Epithelial cell of esophagus (primary cell): ENCODE results near the gene THUMPD2.
"Not testable (repeated sequence)": the region's sequence is repeated elsewhere in the genome, so short reads cannot be mapped to it uniquely, and the experiment has no call there.

ENCODE experiments used
- DNase-seq: peaks from one replicate; pipeline ENCODE4 v3.0.0; 2010; ENCODE audit warnings: low read depth
- H3K4me3 ChIP-seq: 2 replicates; pipeline ENCODE4 v1.5.1; 2011; ENCODE audit warnings: mild to moderate bottlenecking, low read length, control low read depth
- CTCF ChIP-seq: IDR thresholded peaks from 2 replicates; pipeline ENCODE4 v1.5.1; 2011; ENCODE audit warnings: low read depth, mild to moderate bottlenecking, low read length, control low read depth, inconsistent platforms; ENCODE audit not compliant: insufficient read depth; ENCODE audit errors: missing control alignments

THUMPD2 gene

GRCh38 chr2:39796134-39796533 is 17.1 kb upstream of the THUMPD2 start:
- no peak for DNase-seq

GRCh38 chr2:39790216-39790818 is 11.3 kb upstream of the THUMPD2 start:
- not testable (repeated sequence) for H3K4me3 ChIP-seq, DNase-seq

More at GRCh38 chr2:39796134-39796533, 17.1 kb upstream of the THUMPD2 start:
- no peak overlapping the region for H3K4me3 ChIP-seq
- TF ChIP-seq CTCF, result no peak

GRCh38 chr2:39787950-39788349 is 8.9 kb upstream of the THUMPD2 start:
- H3K4me3 ChIP-seq, result no peak overlapping the region
- DNase-seq, result peak; percentile 71
- TF ChIP-seq CTCF, result no peak

GRCh38 chr2:39786761-39787522 is 7.9 kb upstream of the THUMPD2 start:
- no peak for DNase-seq
- H3K4me3 ChIP-seq, result no peak overlapping the region
- no peak for TF ChIP-seq CTCF

- TF ChIP-seq CTCF, result no peak
- DNase-seq, result no peak
- H3K4me3 ChIP-seq, result no peak overlapping the region
Measured at GRCh38 chr2:39782591-39782990, 3.5 kb upstream of the THUMPD2 start.

GRCh38 chr2:39781697-39782096 is 2.6 kb upstream of the THUMPD2 start:
- DNase-seq, result peak; percentile 26
- no peak overlapping the region for H3K4me3 ChIP-seq
- TF ChIP-seq CTCF, result no peak

- DNase-seq, result no peak
- H3K4me3 ChIP-seq, result no peak overlapping the region
- TF ChIP-seq CTCF, result no peak
Measured at GRCh38 chr2:39780825-39781600, 2.0 kb upstream of the THUMPD2 start.
